Measurements from ENCODE around the gene LRRC4C. TPM values are rescaled to one million over a fixed set of nuclear protein-coding genes. Genes with fewer than 3 reads are reported as not detected.
A peak's percentile ranks its signal among the peaks of the same experiment; 100 is the strongest.

Gene LRRC4C
- total RNA-seq, 1 donor from 2014 or later: 5.5 TPM

- no peaks in the 10 kb centered on the region for H3K36me3 Mint-ChIP-seq (ENCODE audit: low read depth)
- H3K27me3 Mint-ChIP-seq (ENCODE audit: low read depth): no peaks in the 10 kb centered on the region
- H3K9me3 Mint-ChIP-seq: peaks cover 3% of the 10 kb centered on the region
- H3K27ac Mint-ChIP-seq (ENCODE audit: unreplicated experiment): no peak overlapping the region
- peaks cover 21% of the 10 kb centered on the region for H3K4me1 Mint-ChIP-seq
- no peak for TF ChIP-seq CTCF (conservative IDR thresholded peaks at IDR 0.05)
- no peak overlapping the region for H3K4me3 Mint-ChIP-seq
- no peak for DNase-seq (ENCODE audit: low read depth, low spot score)
Measured at GRCh38 chr11:41494716-41495115, 35.3 kb upstream of the LRRC4C start.

GRCh38 chr11:41486424-41486823, 27.0 kb upstream of the LRRC4C start:
- Mint-ChIP-seq H3K27ac (ENCODE audit: unreplicated experiment) (no peak overlapping the region), H3K9me3 (peaks cover 3% of the 10 kb centered on the region), H3K36me3 (ENCODE audit: low read depth) (no peaks in the 10 kb centered on the region), H3K4me1 (no peaks in the 10 kb centered on the region), H3K4me3 (no peak overlapping the region), H3K27me3 (ENCODE audit: low read depth) (no peaks in the 10 kb centered on the region)
- DNase-seq (ENCODE audit: low read depth, low spot score): no peak
- no peak for TF ChIP-seq CTCF (conservative IDR thresholded peaks at IDR 0.05)

- Mint-ChIP-seq H3K36me3 (ENCODE audit: low read depth) (peaks cover 2% of the 10 kb centered on the region), H3K4me3 (no peak overlapping the region), H3K27ac (ENCODE audit: unreplicated experiment) (no peak overlapping the region), H3K4me1 (no peaks in the 10 kb centered on the region), H3K27me3 (ENCODE audit: low read depth) (no peaks in the 10 kb centered on the region), H3K9me3 (peaks cover 2% of the 10 kb centered on the region)
- DNase-seq (ENCODE audit: low read depth, low spot score): no peak
- no peak for TF ChIP-seq CTCF (conservative IDR thresholded peaks at IDR 0.05)
Measured at GRCh38 chr11:41483956-41484355, 24.5 kb upstream of the LRRC4C start.

GRCh38 chr11:41479179-41479578, 19.7 kb upstream of the LRRC4C start:
- no peak overlapping the region for H3K4me3 Mint-ChIP-seq
- TF ChIP-seq CTCF (conservative IDR thresholded peaks at IDR 0.05): no peak
- peaks cover 6% of the 10 kb centered on the region for H3K36me3 Mint-ChIP-seq (ENCODE audit: low read depth)
- no peak for DNase-seq (ENCODE audit: low read depth, low spot score)
- no peaks in the 10 kb centered on the region for H3K4me1 Mint-ChIP-seq
- peaks cover 8% of the 10 kb centered on the region for H3K9me3 Mint-ChIP-seq
- H3K27me3 Mint-ChIP-seq (ENCODE audit: low read depth): no peaks in the 10 kb centered on the region
- H3K27ac Mint-ChIP-seq (ENCODE audit: unreplicated experiment): no peak overlapping the region

GRCh38 chr11:41461057-41461681, 1.7 kb upstream of the LRRC4C start:
- no peak for DNase-seq (ENCODE audit: low read depth, low spot score)
- Mint-ChIP-seq H3K27me3 (ENCODE audit: low read depth) (no peaks in the 10 kb centered on the region), H3K4me1 (peaks cover 30% of the 10 kb centered on the region), H3K27ac (ENCODE audit: unreplicated experiment) (no peak overlapping the region), H3K9me3 (peaks cover 3% of the 10 kb centered on the region), H3K36me3 (ENCODE audit: low read depth) (no peaks in the 10 kb centered on the region), H3K4me3 (no peak overlapping the region)
- TF ChIP-seq CTCF (conservative IDR thresholded peaks at IDR 0.05): peak; percentile 90

Measured in neural crest cell (in vitro differentiated cells).